Peyer's patch (tissue), 4 donors: ENCODE measurements around the gene SRGAP1. TPM values are rescaled to one million over a fixed set of nuclear protein-coding genes. Genes with fewer than 3 reads are reported as not detected.

Experiments
- DNase-seq, 3 donors: peaks; one replicate each; pipeline ENCODE4 v3.0.0-alpha.2; 2017 to 2019
- H3K27ac ChIP-seq, 4 donors: fragments of 200-600 bp; sonication (generic); one replicate each; pipeline ENCODE4 v1.5.1; 2016 to 2019
- H3K27me3 ChIP-seq, 2 donors: fragments of 200-600 bp; sonication (generic); one replicate each; pipeline ENCODE4 v1.5.1; 2019
- H3K36me3 ChIP-seq, 3 donors: fragments of 200-600 bp; sonication (generic); one replicate each; pipeline ENCODE4 v1.5.1; 2016 to 2019
- H3K4me1 ChIP-seq, 4 donors: fragments of 200-600 bp; sonication (generic); one replicate each; pipeline ENCODE4 v1.5.1; 2016 to 2019
- H3K4me3 ChIP-seq, 4 donors: fragments of 200-600 bp; sonication (generic); 1 replicate in 3 of 4; 2 replicates in 1 of 4; pipeline ENCODE4 v1.5.1; 2016 to 2019; ENCODE audit warnings: mild to moderate bottlenecking in 1 of 4
- H3K9me3 ChIP-seq, 4 donors: fragments of 200-600 bp; sonication (generic); one replicate each; pipeline ENCODE4 v1.5.1; 2016 to 2019; ENCODE audit warnings: mild to moderate bottlenecking in 1 of 4
- CTCF ChIP-seq, 6 experiments: fragments of 450-650 bp in 4 of 6; fragments of 200-600 bp in 2 of 6; sonication (generic) in 1 of 6; IDR thresholded peaks; one replicate each; pipeline ENCODE4 v1.5.1; 2017 to 2019; ENCODE audit warnings: antibody characterized with exemption in 6 of 6, mild to moderate bottlenecking in 3 of 6, moderate library complexity in 1 of 6
- POLR2A ChIP-seq, 2 donors: fragments of 450-650 bp; IDR thresholded peaks; one replicate each; pipeline ENCODE4 v1.5.1; 2017; ENCODE audit warnings: antibody characterized with exemption in 2 of 2, mild to moderate bottlenecking in 2 of 2, moderate library complexity in 2 of 2
- total RNA-seq, 4 donors: library from RNA; depleted of rRNA; stranded (reverse); fragments of >200 nt; gene quantifications; one replicate each; pipeline ENCODE4 v1.1.0, GENCODE V29; 2016

Gene SRGAP1
- total RNA-seq, 4 donors from 2014 or later: 5.8 to 92.4 (median 16.4) TPM

DNA sequence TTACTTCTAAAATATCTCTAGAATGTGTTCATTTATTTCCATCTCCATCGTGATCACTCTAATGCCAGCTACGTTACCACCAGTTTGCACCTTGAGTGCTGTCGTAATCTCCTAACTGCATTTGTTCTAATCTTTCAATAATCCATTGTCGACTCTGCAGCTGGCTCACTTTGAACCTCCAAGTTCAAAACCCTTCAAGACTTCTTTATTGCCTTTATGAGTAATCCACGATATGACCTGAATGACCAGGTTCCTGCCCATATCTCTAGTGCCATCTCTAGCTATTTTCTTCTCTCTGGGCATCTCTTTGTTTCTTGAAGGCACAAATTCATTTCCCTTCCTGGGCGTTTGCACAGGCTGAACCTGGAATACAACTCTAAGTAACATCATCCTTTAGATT, 76.7 kb downstream of the SRGAP1 start:
- no peaks in the 10 kb centered on the region for H3K36me3 ChIP-seq
- no peak overlapping the region for H3K27ac ChIP-seq
- H3K4me1 ChIP-seq: peaks cover 0 to 31% (median 1%) of the 10 kb centered on the region in 4 donors
- no peak for DNase-seq
- no peak for TF ChIP-seq POLR2A (IDR thresholded peaks at IDR 0.05)
- no peak for TF ChIP-seq CTCF (IDR thresholded peaks at IDR 0.05)
- no peaks in the 10 kb centered on the region for H3K9me3 ChIP-seq
- H3K27me3 ChIP-seq: no peaks in the 10 kb centered on the region
- H3K4me3 ChIP-seq: no peak overlapping the region

- Histone ChIP-seq H3K27ac (no peak overlapping the region), H3K27me3 (no peaks in the 10 kb centered on the region), H3K9me3 (no peaks in the 10 kb centered on the region), H3K4me3 (no peak overlapping the region), H3K36me3 (no peaks in the 10 kb centered on the region), H3K4me1 (peaks cover 0 to 18% (median 1%) of the 10 kb centered on the region in 4 donors)
- TF ChIP-seq POLR2A (IDR thresholded peaks at IDR 0.05): no peak
- no peak for TF ChIP-seq CTCF (IDR thresholded peaks at IDR 0.05)
- DNase-seq: no peak
These were observed 78.0 kb downstream of the SRGAP1 start for GRCh38 chr12:63922474-63922873.

DNA sequence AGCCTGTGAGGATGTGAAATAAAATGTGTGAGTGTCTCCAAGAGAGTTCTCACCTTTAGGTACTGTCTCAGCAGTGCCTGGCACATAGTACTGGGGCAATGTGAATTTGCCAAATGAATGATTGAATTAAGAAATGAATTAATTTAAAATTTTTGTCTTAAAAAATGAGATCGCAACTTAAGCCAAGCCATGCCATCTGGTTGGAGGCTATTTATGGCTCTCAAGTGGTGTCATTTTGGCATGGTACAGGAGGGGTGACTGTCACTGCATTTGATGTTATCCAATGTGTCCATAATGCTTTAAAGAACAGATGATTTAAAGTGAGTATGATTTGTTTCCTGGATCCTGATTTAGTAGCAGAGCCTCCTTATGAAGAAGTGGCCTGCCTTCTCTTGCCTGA, 80.3 kb downstream of the SRGAP1 start:
- Histone ChIP-seq H3K9me3 (no peaks in the 10 kb centered on the region), H3K4me1 (no peaks in the 10 kb centered on the region), H3K27me3 (no peaks in the 10 kb centered on the region), H3K27ac (no peak overlapping the region), H3K36me3 (no peaks in the 10 kb centered on the region), H3K4me3 (no peak overlapping the region)
- DNase-seq: no peak
- no peak for TF ChIP-seq POLR2A (IDR thresholded peaks at IDR 0.05)
- no peak for TF ChIP-seq CTCF (IDR thresholded peaks at IDR 0.05)

GRCh38 chr12:63927511-63927910, 83.0 kb downstream of the SRGAP1 start:
- no peak overlapping the region for H3K27ac ChIP-seq
- no peak for TF ChIP-seq CTCF (IDR thresholded peaks at IDR 0.05)
- no peak for TF ChIP-seq POLR2A (IDR thresholded peaks at IDR 0.05)
- no peaks in the 10 kb centered on the region for H3K9me3 ChIP-seq
- no peaks in the 10 kb centered on the region for H3K27me3 ChIP-seq
- no peak for DNase-seq
- H3K4me1 ChIP-seq: no peaks in the 10 kb centered on the region
- H3K36me3 ChIP-seq: no peaks in the 10 kb centered on the region
- H3K4me3 ChIP-seq: no peak overlapping the region

DNA sequence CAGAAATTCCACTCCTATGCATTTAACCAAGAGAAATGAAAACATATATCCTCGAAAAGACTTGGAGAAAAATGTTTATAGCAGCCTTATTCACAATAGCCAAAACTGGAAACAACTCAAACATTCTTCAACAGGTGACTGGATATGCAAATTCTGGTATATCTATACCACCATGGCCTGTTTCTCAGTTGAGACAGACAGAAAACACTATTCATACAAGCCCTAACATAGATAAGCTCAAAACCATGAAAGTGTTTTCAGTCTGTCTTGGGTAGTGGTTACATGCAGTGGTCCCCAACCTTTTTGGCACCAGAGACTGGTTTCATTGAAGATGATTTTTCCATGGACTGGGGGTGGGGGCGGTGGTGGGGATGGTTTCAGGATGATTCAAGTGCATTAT, 83.8 kb downstream of the SRGAP1 start:
- no peak overlapping the region for H3K4me3 ChIP-seq
- H3K4me1 ChIP-seq: no peaks in the 10 kb centered on the region
- TF ChIP-seq CTCF (IDR thresholded peaks at IDR 0.05): no peak
- no peak for TF ChIP-seq POLR2A (IDR thresholded peaks at IDR 0.05)
- H3K27me3 ChIP-seq: no peaks in the 10 kb centered on the region
- H3K9me3 ChIP-seq: no peaks in the 10 kb centered on the region
- no peaks in the 10 kb centered on the region for H3K36me3 ChIP-seq
- DNase-seq: no peak
- no peak overlapping the region for H3K27ac ChIP-seq

GRCh38 chr12:63929426-63929825, 84.9 kb downstream of the SRGAP1 start:
- Histone ChIP-seq H3K27me3 (no peaks in the 10 kb centered on the region), H3K9me3 (no peaks in the 10 kb centered on the region), H3K4me3 (no peak overlapping the region), H3K27ac (no peak overlapping the region), H3K36me3 (no peaks in the 10 kb centered on the region), H3K4me1 (no peaks in the 10 kb centered on the region)
- DNase-seq: no peak
- TF ChIP-seq CTCF (IDR thresholded peaks at IDR 0.05): no peak
- TF ChIP-seq POLR2A (IDR thresholded peaks at IDR 0.05): no peak
